Esophagus muscularis mucosa (tissue), 4 donors: Measurements from ENCODE around the gene TRIAP1. TPM values are rescaled to one million over a fixed set of nuclear protein-coding genes. Genes with fewer than 3 reads are reported as not detected.
"Not testable (repeated sequence)": the region's sequence is repeated elsewhere in the genome, so short reads cannot be mapped to it uniquely, and the experiment has no call there.

ENCODE experiments used
- DNase-seq: peaks from one replicate; pipeline ENCODE4 v3.0.0-alpha.2; 2017; ENCODE audit errors: extremely low spot score
- H3K27ac ChIP-seq, 4 donors: fragments of 200-600 bp; sonication (generic); replicated peaks in 1 of 4; 1 replicate in 3 of 4; 2 replicates in 1 of 4; pipeline ENCODE4 v1.5.1; 2016 to 2019; ENCODE audit warnings: mild to moderate bottlenecking in 1 of 4
- H3K27me3 ChIP-seq, 4 donors: fragments of 200-600 bp; sonication (generic); one replicate each; pipeline versions ENCODE4 v1.5.1 to v1.6.0; 2016 to 2019
- H3K36me3 ChIP-seq, 4 donors: fragments of 200-600 bp; sonication (generic); one replicate each; pipeline ENCODE4 v1.5.1; 2016 to 2019
- H3K4me1 ChIP-seq, 4 donors: fragments of 200-600 bp; sonication (generic); one replicate each; pipeline ENCODE4 v1.5.1; 2016 to 2019
- H3K4me3 ChIP-seq, 4 donors: fragments of 200-600 bp; sonication (generic); 1 replicate in 2 of 4; 2 replicates in 2 of 4; pipeline ENCODE4 v1.5.1; 2016 to 2019; ENCODE audit warnings: mild to moderate bottlenecking in 4 of 4, moderate library complexity in 1 of 4
- H3K9me3 ChIP-seq, 4 donors: fragments of 200-600 bp; sonication (generic); 1 replicate in 3 of 4; 2 replicates in 1 of 4; pipeline ENCODE4 v1.5.1; 2016 to 2019
- CTCF ChIP-seq, 3 experiments: fragments of 200-600 bp in 2 of 3; fragments of 450-650 bp in 1 of 3; sonication (generic) in 2 of 3; IDR thresholded peaks; one replicate each; pipeline ENCODE4 v1.5.1; 2017 to 2019; ENCODE audit warnings: antibody characterized with exemption in 3 of 3, mild to moderate bottlenecking in 2 of 3, moderate library complexity in 1 of 3
- EP300 ChIP-seq: sonication (generic); formaldehyde crosslinking; IDR thresholded peaks from one replicate; pipeline ENCODE4 v1.6.1; 2017; ENCODE audit warnings: antibody characterized with exemption
- POLR2A ChIP-seq: fragments of 450-650 bp; IDR thresholded peaks from one replicate; pipeline ENCODE4 v1.6.1; 2017; ENCODE audit warnings: antibody characterized with exemption, moderate library complexity, mild to moderate bottlenecking, low read depth
- POLR2AphosphoS5 ChIP-seq, 2 donors: sonication (generic); formaldehyde crosslinking; IDR thresholded peaks; one replicate each; pipeline ENCODE4 v1.6.1; 2017; ENCODE audit warnings: antibody characterized with exemption in 2 of 2
- WGBS: methylation state at CpG from one replicate; pipeline ENCODE4 v1.1.5; 2018; 5-methylcytosine and 5-hydroxymethylcytosine counted together
- intact Hi-C: fragments of 100-400 bp; cut with DNase I; formaldehyde crosslinking; loops from one replicate; pipeline ENCODE4 v1.15.1; 2023
- total RNA-seq, 4 donors: library from RNA; depleted of rRNA; stranded (reverse); fragments of >200 nt; gene quantifications; one replicate each; pipeline versions ENCODE4 v1.1.0 to v1.2.1, GENCODE V29; 2016

TRIAP1 gene
- total RNA-seq, 4 donors from 2014 or later: 9.8 to 17.7 (median 10.7) TPM

- peak overlapping the region in 1 of 4 donors; percentile 43 for H3K27ac ChIP-seq
- WGBS: 75% methylated on average over 4 of the region's 4 CpGs
- peaks cover 0 to 10% (median 4%) of the 10 kb centered on the region in 4 donors for H3K36me3 ChIP-seq
- H3K9me3 ChIP-seq: no peaks in the 10 kb centered on the region
- DNase-seq: no peak
- intact Hi-C loops: no loop called here
- TF ChIP-seq CTCF (IDR thresholded peaks at IDR 0.05) (no peak), POLR2A (no peak), POLR2AphosphoS5 (IDR thresholded peaks at IDR 0.05) (no peak), EP300 (no peak)
- no peaks in the 10 kb centered on the region for H3K27me3 ChIP-seq
- no peak overlapping the region for H3K4me3 ChIP-seq
- H3K4me1 ChIP-seq: peaks cover 0 to 15% (median 1%) of the 10 kb centered on the region in 4 donors
Measured at GRCh38 chr12:120489018-120489417, 42.8 kb upstream of the TRIAP1 start.

GRCh38 chr12:120488057-120488640 is 42.0 kb upstream of the TRIAP1 start:
- intact Hi-C loops: no loop called here
- Histone ChIP-seq H3K9me3 (no peaks in the 10 kb centered on the region), H3K36me3 (peaks cover 0 to 10% (median 4%) of the 10 kb centered on the region in 4 donors), H3K4me1 (peaks cover 0 to 15% (median 1%) of the 10 kb centered on the region in 4 donors), H3K4me3 (no peak overlapping the region), H3K27ac (peak overlapping the region in 1 of 4 donors; percentile 43), H3K27me3 (no peaks in the 10 kb centered on the region)
- 66% methylated on average over 4 of the region's 5 CpGs for WGBS
- TF ChIP-seq CTCF (IDR thresholded peaks at IDR 0.05) (no peak), POLR2A (no peak), EP300 (no peak), POLR2AphosphoS5 (IDR thresholded peaks at IDR 0.05) (no peak)
- DNase-seq: no peak

- H3K27ac ChIP-seq, DNase-seq: not testable (repeated sequence)
- peaks cover 0 to 14% (median 5%) of the 10 kb centered on the region in 4 donors for H3K36me3 ChIP-seq
Measured at GRCh38 chr12:120487552-120487951, 41.4 kb upstream of the TRIAP1 start.

GRCh38 chr12:120485961-120486881 is 40.0 kb upstream of the TRIAP1 start:
- DNase-seq: no peak
- no peaks in the 10 kb centered on the region for H3K9me3 ChIP-seq
- no peak for TF ChIP-seq POLR2A
- TF ChIP-seq EP300: no peak
- no peak for TF ChIP-seq CTCF (IDR thresholded peaks at IDR 0.05)
- no peak for TF ChIP-seq POLR2AphosphoS5 (IDR thresholded peaks at IDR 0.05)
- H3K4me1 ChIP-seq: peaks cover 0 to 15% (median 1%) of the 10 kb centered on the region in 4 donors
- H3K36me3 ChIP-seq: peaks cover 0 to 18% (median 6%) of the 10 kb centered on the region in 4 donors
- WGBS: 84% methylated on average over 7 of the region's 7 CpGs
- no peak overlapping the region for H3K27ac ChIP-seq
- intact Hi-C loops: no loop called here
- H3K27me3 ChIP-seq: no peaks in the 10 kb centered on the region
- H3K4me3 ChIP-seq: no peak overlapping the region

More at GRCh38 chr12:120487552-120487951, 41.4 kb upstream of the TRIAP1 start:
- 78% methylated on average over 7 of the region's 7 CpGs for WGBS
- H3K27me3 ChIP-seq, intact Hi-C loops, H3K4me3 ChIP-seq, H3K9me3 ChIP-seq: not testable (repeated sequence)
- H3K4me1 ChIP-seq: peaks cover 0 to 15% (median 1%) of the 10 kb centered on the region in 4 donors

GRCh38 chr12:120483621-120484020 is 37.4 kb upstream of the TRIAP1 start:
- H3K36me3 ChIP-seq: peaks cover 0 to 13% (median 4%) of the 10 kb centered on the region in 4 donors
- no peaks in the 10 kb centered on the region for H3K27me3 ChIP-seq
- no peak for TF ChIP-seq POLR2A
- intact Hi-C loops: no loop called here
- peaks cover 0 to 7% (median 0%) of the 10 kb centered on the region in 4 donors for H3K4me1 ChIP-seq
- no peak overlapping the region for H3K27ac ChIP-seq
- DNase-seq: no peak
- no peaks in the 10 kb centered on the region for H3K9me3 ChIP-seq
- H3K4me3 ChIP-seq: no peak overlapping the region
- WGBS: 100% methylated on average over 1 of the region's 1 CpG
